ENCODE results near the gene PI3. TPM values are rescaled to one million over a fixed set of nuclear protein-coding genes. Genes with fewer than 3 reads are reported as not detected.

Gene PI3
- total and polyA plus RNA-seq, 2 experiments from 2014 or later, result not detected

GRCh38 chr20:45153147-45153546, 21.6 kb upstream of the PI3 start (continued):
- TF ChIP-seq, protein P1, sequence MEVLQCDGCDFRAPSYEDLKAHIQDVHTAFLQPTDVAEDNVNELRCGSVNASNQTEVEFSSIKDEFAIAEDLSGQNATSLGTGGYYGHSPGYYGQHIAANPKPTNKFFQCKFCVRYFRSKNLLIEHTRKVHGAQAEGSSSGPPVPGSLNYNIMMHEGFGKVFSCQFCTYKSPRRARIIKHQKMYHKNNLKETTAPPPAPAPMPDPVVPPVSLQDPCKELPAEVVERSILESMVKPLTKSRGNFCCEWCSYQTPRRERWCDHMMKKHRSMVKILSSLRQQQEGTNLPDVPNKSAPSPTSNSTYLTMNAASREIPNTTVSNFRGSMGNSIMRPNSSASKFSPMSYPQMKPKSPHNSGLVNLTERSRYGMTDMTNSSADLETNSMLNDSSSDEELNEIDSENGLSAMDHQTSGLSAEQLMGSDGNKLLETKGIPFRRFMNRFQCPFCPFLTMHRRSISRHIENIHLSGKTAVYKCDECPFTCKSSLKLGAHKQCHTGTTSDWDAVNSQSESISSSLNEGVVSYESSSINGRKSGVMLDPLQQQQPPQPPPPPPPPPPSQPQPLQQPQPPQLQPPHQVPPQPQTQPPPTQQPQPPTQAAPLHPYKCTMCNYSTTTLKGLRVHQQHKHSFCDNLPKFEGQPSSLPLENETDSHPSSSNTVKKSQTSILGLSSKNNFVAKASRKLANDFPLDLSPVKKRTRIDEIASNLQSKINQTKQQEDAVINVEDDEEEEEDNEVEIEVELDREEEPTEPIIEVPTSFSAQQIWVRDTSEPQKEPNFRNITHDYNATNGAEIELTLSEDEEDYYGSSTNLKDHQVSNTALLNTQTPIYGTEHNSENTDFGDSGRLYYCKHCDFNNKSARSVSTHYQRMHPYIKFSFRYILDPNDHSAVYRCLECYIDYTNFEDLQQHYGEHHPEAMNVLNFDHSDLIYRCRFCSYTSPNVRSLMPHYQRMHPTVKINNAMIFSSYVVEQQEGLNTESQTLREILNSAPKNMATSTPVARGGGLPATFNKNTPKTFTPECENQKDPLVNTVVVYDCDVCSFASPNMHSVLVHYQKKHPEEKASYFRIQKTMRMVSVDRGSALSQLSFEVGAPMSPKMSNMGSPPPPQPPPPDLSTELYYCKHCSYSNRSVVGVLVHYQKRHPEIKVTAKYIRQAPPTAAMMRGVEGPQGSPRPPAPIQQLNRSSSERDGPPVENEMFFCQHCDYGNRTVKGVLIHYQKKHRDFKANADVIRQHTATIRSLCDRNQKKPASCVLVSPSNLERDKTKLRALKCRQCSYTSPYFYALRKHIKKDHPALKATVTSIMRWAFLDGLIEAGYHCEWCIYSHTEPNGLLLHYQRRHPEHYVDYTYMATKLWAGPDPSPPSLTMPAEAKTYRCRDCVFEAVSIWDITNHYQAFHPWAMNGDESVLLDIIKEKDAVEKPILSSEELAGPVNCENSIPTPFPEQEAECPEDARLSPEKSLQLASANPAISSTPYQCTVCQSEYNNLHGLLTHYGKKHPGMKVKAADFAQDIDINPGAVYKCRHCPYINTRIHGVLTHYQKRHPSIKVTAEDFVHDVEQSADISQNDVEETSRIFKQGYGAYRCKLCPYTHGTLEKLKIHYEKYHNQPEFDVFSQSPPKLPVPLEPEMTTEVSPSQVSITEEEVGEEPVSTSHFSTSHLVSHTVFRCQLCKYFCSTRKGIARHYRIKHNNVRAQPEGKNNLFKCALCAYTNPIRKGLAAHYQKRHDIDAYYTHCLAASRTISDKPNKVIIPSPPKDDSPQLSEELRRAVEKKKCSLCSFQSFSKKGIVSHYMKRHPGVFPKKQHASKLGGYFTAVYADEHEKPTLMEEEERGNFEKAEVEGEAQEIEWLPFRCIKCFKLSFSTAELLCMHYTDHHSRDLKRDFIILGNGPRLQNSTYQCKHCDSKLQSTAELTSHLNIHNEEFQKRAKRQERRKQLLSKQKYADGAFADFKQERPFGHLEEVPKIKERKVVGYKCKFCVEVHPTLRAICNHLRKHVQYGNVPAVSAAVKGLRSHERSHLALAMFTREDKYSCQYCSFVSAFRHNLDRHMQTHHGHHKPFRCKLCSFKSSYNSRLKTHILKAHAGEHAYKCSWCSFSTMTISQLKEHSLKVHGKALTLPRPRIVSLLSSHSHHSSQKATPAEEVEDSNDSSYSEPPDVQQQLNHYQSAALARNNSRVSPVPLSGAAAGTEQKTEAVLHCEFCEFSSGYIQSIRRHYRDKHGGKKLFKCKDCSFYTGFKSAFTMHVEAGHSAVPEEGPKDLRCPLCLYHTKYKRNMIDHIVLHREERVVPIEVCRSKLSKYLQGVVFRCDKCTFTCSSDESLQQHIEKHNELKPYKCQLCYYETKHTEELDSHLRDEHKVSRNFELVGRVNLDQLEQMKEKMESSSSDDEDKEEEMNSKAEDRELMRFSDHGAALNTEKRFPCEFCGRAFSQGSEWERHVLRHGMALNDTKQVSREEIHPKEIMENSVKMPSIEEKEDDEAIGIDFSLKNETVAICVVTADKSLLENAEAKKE (CRISPR knock-in tag; IDR thresholded peaks at IDR 0.05), result no peak

DNA sequence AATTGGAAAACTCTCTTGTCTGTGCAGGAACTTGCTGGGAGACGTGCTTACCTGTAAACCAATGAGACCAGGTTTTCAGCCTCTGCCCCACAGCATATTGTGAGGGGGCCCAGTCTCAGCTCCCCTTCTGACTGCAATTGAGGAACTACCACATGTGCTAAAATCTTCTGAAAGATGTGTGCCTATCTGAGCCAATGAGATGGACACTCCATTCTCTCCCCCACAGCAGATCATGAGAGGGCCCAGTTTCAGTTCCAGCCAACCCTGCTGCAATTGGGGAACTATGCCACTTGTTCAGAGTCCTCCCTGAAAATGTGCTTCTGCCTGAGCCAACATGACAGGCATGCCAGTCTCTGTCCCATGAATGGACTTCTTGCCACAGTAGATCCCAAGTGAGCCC, 20.9 kb upstream of the PI3 start:
- H3K9me3 Mint-ChIP-seq, result peaks cover 16% of the 10 kb centered on the region
- H3K36me3 Mint-ChIP-seq (ENCODE audit: low read depth), result no peaks in the 10 kb centered on the region
- DNase-seq (ENCODE audit: low spot score) (no peak), ATAC-seq (no peak)
- no peaks in the 10 kb centered on the region for H3F3A ChIP-seq (replicated peaks; ENCODE audit: low read depth)
- no peak overlapping the region for H3K27ac Mint-ChIP-seq
- 0 out of 2 replicates have a peak overlapping the region, but pooled peaks have one; percentile 3 for H2AFZ ChIP-seq
- H3K4me3 Mint-ChIP-seq, result no peak overlapping the region
- no peak overlapping the region for H3K4me3 ChIP-seq
- H3K79me2 ChIP-seq (replicated peaks; ENCODE audit: insufficient read depth), result no peaks in the 10 kb centered on the region
- no peaks in the 10 kb centered on the region for H3K4me1 Mint-ChIP-seq
- H4K20me1 ChIP-seq (replicated peaks; ENCODE audit: insufficient read depth), result no peaks in the 10 kb centered on the region
- no peak overlapping the region for H3K27ac ChIP-seq (ENCODE audit: low read depth)
- H3K4me2 ChIP-seq, result no peak overlapping the region
- H3K4me1 ChIP-seq (ENCODE audit: insufficient read depth), result no peaks in the 10 kb centered on the region
- no peaks in the 10 kb centered on the region; the same call in 1 of the 2 replicates for H3K9me2 ChIP-seq (ENCODE audit: insufficient read depth)
- no peak for TF ChIP-seq CREB1 (CRISPR knock-in tag; IDR thresholded peaks at IDR 0.05; ENCODE audit: low read depth)
- H3K36me3 ChIP-seq (ENCODE audit: insufficient read depth), result no peaks in the 10 kb centered on the region
- H3K27me3 ChIP-seq (ENCODE audit: insufficient read depth), result no peaks in the 10 kb centered on the region
- H3K27me3 Mint-ChIP-seq (ENCODE audit: insufficient read depth, low read depth, poor library complexity), result peaks cover 5% of the 10 kb centered on the region

DNA sequence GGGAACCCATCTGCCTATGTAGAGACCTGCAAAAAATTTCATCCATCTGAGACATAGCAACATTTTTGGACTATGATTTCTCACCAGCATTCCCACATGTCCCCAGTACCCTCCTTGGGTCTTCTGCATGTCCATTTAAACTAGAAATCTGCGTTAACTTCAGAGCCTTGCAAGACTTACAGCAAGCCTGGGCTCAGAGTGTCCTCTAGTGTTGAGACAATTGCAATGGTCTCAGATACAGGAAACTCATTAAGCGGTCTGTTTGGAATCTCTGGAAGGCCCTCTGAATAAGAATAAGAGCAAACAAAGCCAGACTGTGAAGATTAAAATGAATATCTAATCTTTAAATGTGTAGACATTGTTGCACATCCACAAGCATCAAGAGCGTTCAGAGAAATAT, 20.5 kb upstream of the PI3 start:
- Mint-ChIP-seq H3K9me3 (peaks cover 20% of the 10 kb centered on the region), H3K27me3 (ENCODE audit: insufficient read depth, low read depth, poor library complexity) (peaks cover 5% of the 10 kb centered on the region), H3K27ac (no peak overlapping the region), H3K4me3 (no peak overlapping the region), H3K4me1 (no peaks in the 10 kb centered on the region), H3K36me3 (ENCODE audit: low read depth) (no peaks in the 10 kb centered on the region)
- H3K36me3 ChIP-seq (ENCODE audit: insufficient read depth), result no peaks in the 10 kb centered on the region
- no peaks in the 10 kb centered on the region for H3K79me2 ChIP-seq (replicated peaks; ENCODE audit: insufficient read depth)
- H3K9me2 ChIP-seq (ENCODE audit: insufficient read depth), result no peaks in the 10 kb centered on the region; the same call in 1 of the 2 replicates
- H3F3A ChIP-seq (replicated peaks; ENCODE audit: low read depth), result no peaks in the 10 kb centered on the region
- no peaks in the 10 kb centered on the region for H3K27me3 ChIP-seq (ENCODE audit: insufficient read depth)
- ATAC-seq (no peak), DNase-seq (ENCODE audit: low spot score) (peak; percentile 8)
- H3K4me2 ChIP-seq, result no peak overlapping the region
- H3K27ac ChIP-seq (ENCODE audit: low read depth), result no peak overlapping the region
- H4K20me1 ChIP-seq (replicated peaks; ENCODE audit: insufficient read depth), result no peaks in the 10 kb centered on the region
- H3K4me3 ChIP-seq, result no peak overlapping the region
- H3K4me1 ChIP-seq (ENCODE audit: insufficient read depth), result no peaks in the 10 kb centered on the region
- H2AFZ ChIP-seq, result 0 out of 2 replicates have a peak overlapping the region, but pooled peaks have one; percentile 3
- TF ChIP-seq, protein P2, sequence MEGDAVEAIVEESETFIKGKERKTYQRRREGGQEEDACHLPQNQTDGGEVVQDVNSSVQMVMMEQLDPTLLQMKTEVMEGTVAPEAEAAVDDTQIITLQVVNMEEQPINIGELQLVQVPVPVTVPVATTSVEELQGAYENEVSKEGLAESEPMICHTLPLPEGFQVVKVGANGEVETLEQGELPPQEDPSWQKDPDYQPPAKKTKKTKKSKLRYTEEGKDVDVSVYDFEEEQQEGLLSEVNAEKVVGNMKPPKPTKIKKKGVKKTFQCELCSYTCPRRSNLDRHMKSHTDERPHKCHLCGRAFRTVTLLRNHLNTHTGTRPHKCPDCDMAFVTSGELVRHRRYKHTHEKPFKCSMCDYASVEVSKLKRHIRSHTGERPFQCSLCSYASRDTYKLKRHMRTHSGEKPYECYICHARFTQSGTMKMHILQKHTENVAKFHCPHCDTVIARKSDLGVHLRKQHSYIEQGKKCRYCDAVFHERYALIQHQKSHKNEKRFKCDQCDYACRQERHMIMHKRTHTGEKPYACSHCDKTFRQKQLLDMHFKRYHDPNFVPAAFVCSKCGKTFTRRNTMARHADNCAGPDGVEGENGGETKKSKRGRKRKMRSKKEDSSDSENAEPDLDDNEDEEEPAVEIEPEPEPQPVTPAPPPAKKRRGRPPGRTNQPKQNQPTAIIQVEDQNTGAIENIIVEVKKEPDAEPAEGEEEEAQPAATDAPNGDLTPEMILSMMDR (conservative IDR thresholded peaks at IDR 0.05; ENCODE audit: low read depth in 2 of 2), result peak in 1 of 2 experiments; percentile 53; a peak in 3 of 4 replicates
- no peak for TF ChIP-seq REST (IDR thresholded peaks at IDR 0.05; ENCODE audit: unreplicated experiment)
- TF ChIP-seq ZNF331 (CRISPR knock-in tag; IDR thresholded peaks at IDR 0.05; ENCODE audit: low read depth), result no peak
- no peak for TF ChIP-seq EZH2phosphoT487 (IDR thresholded peaks at IDR 0.05; ENCODE audit: unreplicated experiment)
- no peak for TF ChIP-seq ZNF114 (CRISPR knock-in tag; IDR thresholded peaks at IDR 0.05)

All from GM23338 (cell line).